Activated naive CD4-positive, alpha-beta T cell treated with anti-CD3 and anti-CD28 coated beads, Interleukin-2, amount 50 U/mL, for 72 hours (primary cell): Measurements from ENCODE around the gene EFCAB9. TPM values are rescaled to one million over a fixed set of nuclear protein-coding genes. Genes with fewer than 3 reads are reported as not detected.
"Not testable (repeated sequence)": the region's sequence is repeated elsewhere in the genome, so short reads cannot be mapped to it uniquely, and the experiment has no call there.

Experiments used
- ATAC-seq, 2 donors: fragments of 150-1000 bp; cut with Tn5 transposase; 2 replicates each; pipeline ENCODE4 v1.10.0; 2021; ENCODE audit warnings: mild to moderate bottlenecking in 2 of 2, moderate library complexity in 2 of 2
- DNase-seq, 2 donors: peaks; one replicate each; pipeline ENCODE4 v3.0.0; 2021 to 2022; ENCODE audit warnings: low spot score in 2 of 2
- H3K27ac Mint-ChIP-seq, 2 donors: one replicate each; pipeline ENCODE4 v1.8.0; 2022; ENCODE audit warnings: mild to moderate bottlenecking in 2 of 2, mixed read lengths in 2 of 2
- H3K36me3 Mint-ChIP-seq, 2 donors: one replicate each; pipeline ENCODE4 v1.8.0; 2022; ENCODE audit warnings: mixed read lengths in 2 of 2
- H3K9me3 Mint-ChIP-seq, 2 donors: one replicate each; pipeline ENCODE4 v1.8.0; 2022; ENCODE audit warnings: mixed read lengths in 2 of 2
- total RNA-seq, 2 donors: library from RNA; stranded (reverse); gene quantifications; one replicate each; pipeline ENCODE4 v1.2.3, GENCODE V29; 2022

The EFCAB9 gene
- total RNA-seq, 2 donors from 2014 or later, result not detected

- Mint-ChIP-seq H3K27ac (no peak overlapping the region), H3K9me3 (no peaks in the 10 kb centered on the region), H3K36me3 (no peaks in the 10 kb centered on the region)
- no peak for ATAC-seq
- DNase-seq, result no peak
These were observed 5.5 kb downstream of the EFCAB9 start for GRCh38 chr5:172199446-172199845.

- ATAC-seq (no peak), DNase-seq (no peak)
- no peaks in the 10 kb centered on the region for H3K9me3 Mint-ChIP-seq
- H3K36me3 Mint-ChIP-seq, result no peaks in the 10 kb centered on the region
- H3K27ac Mint-ChIP-seq, result no peak overlapping the region
These were observed 6.5 kb downstream of the EFCAB9 start for GRCh38 chr5:172200476-172200875.

- not testable (repeated sequence) for H3K36me3 Mint-ChIP-seq, ATAC-seq, DNase-seq, H3K27ac Mint-ChIP-seq, H3K9me3 Mint-ChIP-seq
These were observed 12.0 kb downstream of the EFCAB9 start for GRCh38 chr5:172205984-172206383.

- Mint-ChIP-seq H3K36me3 (peaks cover 7 to 10% of the 10 kb centered on the region in 2 donors), H3K27ac (no peak overlapping the region), H3K9me3 (no peaks in the 10 kb centered on the region)
- DNase-seq (no peak), ATAC-seq (no peak)
These were observed 13.5 kb downstream of the EFCAB9 start for GRCh38 chr5:172207511-172207910.

- Mint-ChIP-seq H3K36me3 (peaks cover 7 to 10% of the 10 kb centered on the region in 2 donors), H3K9me3 (no peaks in the 10 kb centered on the region), H3K27ac (no peak overlapping the region)
- DNase-seq (no peak), ATAC-seq (no peak)
These were observed 15.7 kb downstream of the EFCAB9 start for GRCh38 chr5:172209714-172210113.

GRCh38 chr5:172211676-172212075 lies 17.7 kb downstream of the EFCAB9 start:
- ATAC-seq (no peak), DNase-seq (no peak)
- peaks cover 7 to 10% of the 10 kb centered on the region in 2 donors for H3K36me3 Mint-ChIP-seq
- no peak overlapping the region for H3K27ac Mint-ChIP-seq
- no peaks in the 10 kb centered on the region for H3K9me3 Mint-ChIP-seq

GRCh38 chr5:172213126-172213525 lies 19.2 kb downstream of the EFCAB9 start:
- peaks cover 14 to 17% of the 10 kb centered on the region in 2 donors for H3K36me3 Mint-ChIP-seq

GRCh38 chr5:172216345-172216744 lies 22.4 kb downstream of the EFCAB9 start:
- no peak overlapping the region for H3K27ac Mint-ChIP-seq
- peaks cover 29 to 35% of the 10 kb centered on the region in 2 donors for H3K36me3 Mint-ChIP-seq
- H3K9me3 Mint-ChIP-seq, result peaks cover 0 to 8% of the 10 kb centered on the region in 2 donors
- DNase-seq (no peak), ATAC-seq (no peak)

More at GRCh38 chr5:172213126-172213525, 19.2 kb downstream of the EFCAB9 start:
- H3K9me3 Mint-ChIP-seq, result no peaks in the 10 kb centered on the region
- H3K27ac Mint-ChIP-seq, result no peak overlapping the region
- DNase-seq, result no peak
- ATAC-seq, result no peak

GRCh38 chr5:172219296-172219695 lies 25.3 kb downstream of the EFCAB9 start:
- Mint-ChIP-seq H3K27ac (no peak overlapping the region), H3K9me3 (peaks cover 0 to 17% of the 10 kb centered on the region in 2 donors), H3K36me3 (peaks cover 33 to 45% of the 10 kb centered on the region in 2 donors)
- ATAC-seq (no peak), DNase-seq (no peak)

GRCh38 chr5:172223901-172224873 lies 30.2 kb downstream of the EFCAB9 start:
- H3K27ac Mint-ChIP-seq, result peak overlapping the region; percentile 65 to 91
- H3K36me3 Mint-ChIP-seq, result peaks cover 22 to 49% of the 10 kb centered on the region in 2 donors
- ATAC-seq (peak; percentile 87 to 93), DNase-seq (peak; percentile 45 to 70)
- H3K9me3 Mint-ChIP-seq, result peaks cover 0 to 17% of the 10 kb centered on the region in 2 donors

- ATAC-seq, result no peak
- no peak for DNase-seq
- Mint-ChIP-seq H3K36me3 (peaks cover 14 to 40% of the 10 kb centered on the region in 2 donors), H3K27ac (peak overlapping the region in 1 of 2 donors; percentile 65), H3K9me3 (peaks cover 0 to 10% of the 10 kb centered on the region in 2 donors)
These were observed 31.0 kb downstream of the EFCAB9 start for GRCh38 chr5:172224996-172225395.

- no peak for DNase-seq
- peaks cover 7 to 32% of the 10 kb centered on the region in 2 donors for H3K36me3 Mint-ChIP-seq
- H3K27ac Mint-ChIP-seq, result peak overlapping the region in 1 of 2 donors; percentile 60
- H3K9me3 Mint-ChIP-seq, result no peaks in the 10 kb centered on the region
- ATAC-seq, result peak; percentile 87 to 92
These were observed 35.9 kb downstream of the EFCAB9 start for GRCh38 chr5:172229904-172230303.

GRCh38 chr5:172234031-172234430 lies 40.1 kb downstream of the EFCAB9 start:
- no peak overlapping the region for H3K27ac Mint-ChIP-seq
- DNase-seq, result no peak
- H3K9me3 Mint-ChIP-seq, result no peaks in the 10 kb centered on the region
- peaks cover 7 to 15% of the 10 kb centered on the region in 2 donors for H3K36me3 Mint-ChIP-seq
- ATAC-seq, result no peak

GRCh38 chr5:172235132-172235780 lies 41.3 kb downstream of the EFCAB9 start:
- DNase-seq, result no peak
- peak in 1 of 2 donors; percentile 11 for ATAC-seq
- peaks cover 7 to 15% of the 10 kb centered on the region in 2 donors for H3K36me3 Mint-ChIP-seq
- H3K9me3 Mint-ChIP-seq, result no peaks in the 10 kb centered on the region
- no peak overlapping the region for H3K27ac Mint-ChIP-seq

GRCh38 chr5:172235827-172236736 lies 42.1 kb downstream of the EFCAB9 start:
- DNase-seq (no peak), ATAC-seq (no peak)
- Mint-ChIP-seq H3K27ac (no peak overlapping the region), H3K36me3 (peaks cover 7 to 15% of the 10 kb centered on the region in 2 donors), H3K9me3 (no peaks in the 10 kb centered on the region)

- DNase-seq (no peak), ATAC-seq (no peak)
- Mint-ChIP-seq H3K27ac (no peak overlapping the region), H3K9me3 (no peaks in the 10 kb centered on the region), H3K36me3 (peaks cover 0 to 13% of the 10 kb centered on the region in 2 donors)
These were observed 44.4 kb downstream of the EFCAB9 start for GRCh38 chr5:172238334-172238733.
